ENCODE results near the gene MRPS18A.

GRCh38 chr6:43645613-43645964 lies 42.0 kb downstream of the MRPS18A start:
- no peak for TF ChIP-seq POLR2A (IDR thresholded peaks at IDR 0.05; ENCODE audit: low read depth, low read length)
- no peak for TF ChIP-seq POLR2AphosphoS5 (IDR thresholded peaks at IDR 0.05; ENCODE audit: low read depth, low read length)
- TF ChIP-seq POU2F2 (IDR thresholded peaks at IDR 0.05; ENCODE audit: low read depth, low read length): no peak
- no peak for TF ChIP-seq TAF1 (IDR thresholded peaks at IDR 0.05; ENCODE audit: low read depth, low read length)
- no peak for TF ChIP-seq PAX5 (IDR thresholded peaks at IDR 0.05; ENCODE audit: insufficient read depth, low read length, severe bottlenecking)

Data from GM12891 (cell line).